ENCODE data around the gene PPP2R2C. TPM values are rescaled to one million over a fixed set of nuclear protein-coding genes. Genes with fewer than 3 reads are reported as not detected.

PPP2R2C gene
- total and polyA plus RNA-seq, 12 donors, result 0.14 to 10.6 (median 4.2) TPM

GRCh38 chr4:6295495-6295894 is 176.9 kb downstream of the PPP2R2C start:
- Histone ChIP-seq H3K4me3 (no peak overlapping the region), H3K27me3 (no peaks in the 10 kb centered on the region), H3K9me3 (no peaks in the 10 kb centered on the region), H3K27ac (no peak overlapping the region), H3K36me3 (peaks cover 0 to 92% (median 32%) of the 10 kb centered on the region in 9 donors), H3K4me1 (no peaks in the 10 kb centered on the region)
- WGBS, 2 donors, result 95 to 98% methylated on average over 14 of the region's 14 CpGs
- intact Hi-C loops (cut with DNase I), result no loop called here
- ATAC-seq (no peak), DNase-seq (no peak)
- TF ChIP-seq, protein P1, sequence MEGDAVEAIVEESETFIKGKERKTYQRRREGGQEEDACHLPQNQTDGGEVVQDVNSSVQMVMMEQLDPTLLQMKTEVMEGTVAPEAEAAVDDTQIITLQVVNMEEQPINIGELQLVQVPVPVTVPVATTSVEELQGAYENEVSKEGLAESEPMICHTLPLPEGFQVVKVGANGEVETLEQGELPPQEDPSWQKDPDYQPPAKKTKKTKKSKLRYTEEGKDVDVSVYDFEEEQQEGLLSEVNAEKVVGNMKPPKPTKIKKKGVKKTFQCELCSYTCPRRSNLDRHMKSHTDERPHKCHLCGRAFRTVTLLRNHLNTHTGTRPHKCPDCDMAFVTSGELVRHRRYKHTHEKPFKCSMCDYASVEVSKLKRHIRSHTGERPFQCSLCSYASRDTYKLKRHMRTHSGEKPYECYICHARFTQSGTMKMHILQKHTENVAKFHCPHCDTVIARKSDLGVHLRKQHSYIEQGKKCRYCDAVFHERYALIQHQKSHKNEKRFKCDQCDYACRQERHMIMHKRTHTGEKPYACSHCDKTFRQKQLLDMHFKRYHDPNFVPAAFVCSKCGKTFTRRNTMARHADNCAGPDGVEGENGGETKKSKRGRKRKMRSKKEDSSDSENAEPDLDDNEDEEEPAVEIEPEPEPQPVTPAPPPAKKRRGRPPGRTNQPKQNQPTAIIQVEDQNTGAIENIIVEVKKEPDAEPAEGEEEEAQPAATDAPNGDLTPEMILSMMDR (IDR thresholded peaks at IDR 0.05), result no peak

- no peak for ATAC-seq
- DNase-seq, result no peak
- Histone ChIP-seq H3K4me3 (no peak overlapping the region), H3K4me1 (no peaks in the 10 kb centered on the region), H3K27ac (no peak overlapping the region), H3K36me3 (peaks cover 0 to 92% (median 32%) of the 10 kb centered on the region in 9 donors), H3K9me3 (no peaks in the 10 kb centered on the region), H3K27me3 (no peaks in the 10 kb centered on the region)
- WGBS, 2 donors, result 96% methylated on average over 27 of the region's 27 CpGs
- intact Hi-C loops (cut with DNase I), result no loop called here
- TF ChIP-seq, protein P1 (IDR thresholded peaks at IDR 0.05), result no peak
Observed at GRCh38 chr4:6294705-6295421, 177.6 kb downstream of the PPP2R2C start.

GRCh38 chr4:6293661-6294060 is 178.8 kb downstream of the PPP2R2C start:
- ATAC-seq (no peak), DNase-seq (no peak)
- no peak overlapping the region for H3K27ac ChIP-seq
- 92 to 93% methylated on average over 8 of the region's 8 CpGs for WGBS, 2 donors
- H3K9me3 ChIP-seq, result no peaks in the 10 kb centered on the region
- H3K27me3 ChIP-seq, result no peaks in the 10 kb centered on the region
- H3K4me3 ChIP-seq, result no peak overlapping the region
- intact Hi-C loops (cut with DNase I), result no loop called here
- TF ChIP-seq, protein P1 (IDR thresholded peaks at IDR 0.05), result no peak
- H3K4me1 ChIP-seq, result no peaks in the 10 kb centered on the region
- H3K36me3 ChIP-seq, result peaks cover 0 to 100% (median 33%) of the 10 kb centered on the region in 9 donors

DNA sequence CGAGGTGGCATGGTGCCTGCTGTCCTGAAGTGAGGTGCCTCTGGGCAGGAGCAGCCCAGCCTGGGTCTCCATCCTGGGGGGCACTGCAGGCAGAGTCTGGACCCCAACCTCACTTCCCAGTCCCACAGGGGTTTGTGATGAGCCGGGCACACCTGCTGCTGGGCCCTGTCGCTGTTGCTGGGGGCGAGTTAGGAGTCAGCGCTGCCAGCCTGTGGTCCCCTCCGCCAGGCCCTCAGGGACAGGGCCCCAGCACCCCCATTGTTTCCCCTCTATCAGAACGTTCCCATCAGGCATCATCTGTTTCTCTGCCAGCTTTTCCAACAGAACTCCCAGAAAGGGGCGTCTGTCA is 179.3 kb downstream of the PPP2R2C start:
- DNase-seq (no peak), ATAC-seq (no peak)
- TF ChIP-seq, protein P1 (IDR thresholded peaks at IDR 0.05), result no peak
- Histone ChIP-seq H3K9me3 (no peaks in the 10 kb centered on the region), H3K27me3 (no peaks in the 10 kb centered on the region), H3K36me3 (peaks cover 0 to 100% (median 35%) of the 10 kb centered on the region in 9 donors), H3K4me1 (no peaks in the 10 kb centered on the region), H3K27ac (no peak overlapping the region), H3K4me3 (no peak overlapping the region)
- intact Hi-C loops (cut with DNase I), result no loop called here
- 91 to 92% methylated on average over 8 of the region's 8 CpGs for WGBS, 2 donors
